SK-N-MC (cell line): Measurements from ENCODE around the gene PPP2R3A.
"Not testable (repeated sequence)": the region's sequence is repeated elsewhere in the genome, so short reads cannot be mapped to it uniquely, and the experiment has no call there.

ENCODE experiments used
- DNase-seq: peaks from one replicate; pipeline ENCODE4 v3.0.0-alpha.2; 2011; ENCODE audit warnings: low read depth, low spot score
- H3K27ac ChIP-seq: fragments of 200-600 bp; sonication (generic); 2 replicates; pipeline ENCODE4 v1.5.1; 2016; ENCODE audit warnings: mixed run types
- H3K36me3 ChIP-seq: fragments of 200-600 bp; sonication (generic); 2 replicates; pipeline ENCODE4 v1.6.1; 2017; ENCODE audit warnings: antibody characterized with exemption, low read length, mixed read lengths; ENCODE audit not compliant: insufficient read depth
- H3K4me3 ChIP-seq: fragments of 200-600 bp; sonication (generic); 2 replicates; pipeline ENCODE4 v1.5.1; 2016
- H3K9ac ChIP-seq: fragments of 200-600 bp; sonication (generic); 2 replicates; pipeline ENCODE4 v1.8.0; 2017; ENCODE audit warnings: mixed run types, mixed read lengths; ENCODE audit not compliant: insufficient read length
- H3K9me3 ChIP-seq: fragments of 200-600 bp; sonication (generic); 2 replicates; pipeline ENCODE4 v1.6.1; 2017; ENCODE audit warnings: low read depth, mild to moderate bottlenecking, antibody characterized with exemption, low read length, moderate library complexity, mixed read lengths
- EZH2 ChIP-seq: fragments of 200-600 bp; sonication (generic); IDR thresholded peaks from one replicate; pipeline ENCODE4 v1.6.1; 2017; ENCODE audit warnings: antibody characterized with exemption
- FOXP2 ChIP-seq: optimal IDR thresholded peaks from 2 replicates; pipeline ENCODE3; 2011; ENCODE audit warnings: mild to moderate bottlenecking, moderate library complexity; ENCODE audit not compliant: insufficient read depth; ENCODE audit errors: extremely low read length, control extremely low read depth
- POLR2AphosphoS5 ChIP-seq: IDR thresholded peaks from 2 replicates; pipeline ENCODE4 v1.6.1; 2012; ENCODE audit warnings: mild to moderate bottlenecking, low read depth, low read length, borderline replicate concordance

Gene PPP2R3A

GRCh38 chr3:136120373-136121348 lies 155.1 kb downstream of the PPP2R3A start:
- Histone ChIP-seq H3K9me3 (no peaks in the 10 kb centered on the region), H3K36me3 (no peaks in the 10 kb centered on the region), H3K9ac (no peak overlapping the region), H3K4me3 (no peak overlapping the region), H3K27ac (peak overlapping the region; percentile 42; the same call in 1 of the 2 replicates)
- TF ChIP-seq POLR2AphosphoS5 (peak; percentile 22; the same call in 1 of the 2 replicates), FOXP2 (no peak)
- DNase-seq: peak; percentile 97

GRCh38 chr3:136122006-136122405 lies 156.5 kb downstream of the PPP2R3A start:
- Histone ChIP-seq H3K4me3 (no peak overlapping the region), H3K9me3 (no peaks in the 10 kb centered on the region), H3K27ac (no peak overlapping the region), H3K36me3 (no peaks in the 10 kb centered on the region), H3K9ac (no peak overlapping the region)
- DNase-seq: no peak
- TF ChIP-seq POLR2AphosphoS5: no peak
- no peak for TF ChIP-seq FOXP2
- TF ChIP-seq EZH2: no peak

GRCh38 chr3:136131647-136132046 lies 166.1 kb downstream of the PPP2R3A start:
- not testable (repeated sequence) for H3K4me3 ChIP-seq, H3K27ac ChIP-seq, H3K36me3 ChIP-seq, DNase-seq, H3K9me3 ChIP-seq, H3K9ac ChIP-seq

GRCh38 chr3:136134091-136134490 lies 168.6 kb downstream of the PPP2R3A start:
- no peak overlapping the region for H3K9ac ChIP-seq

GRCh38 chr3:136135039-136135802 lies 169.7 kb downstream of the PPP2R3A start:
- DNase-seq: no peak
- Histone ChIP-seq H3K4me3 (no peak overlapping the region), H3K9me3 (no peaks in the 10 kb centered on the region), H3K9ac (no peak overlapping the region), H3K27ac (no peak overlapping the region), H3K36me3 (no peaks in the 10 kb centered on the region)
- TF ChIP-seq FOXP2 (no peak), POLR2AphosphoS5 (no peak), EZH2 (no peak)

More at GRCh38 chr3:136134091-136134490, 168.6 kb downstream of the PPP2R3A start:
- no peak for DNase-seq
- TF ChIP-seq EZH2: no peak
- TF ChIP-seq POLR2AphosphoS5: no peak
- no peak for TF ChIP-seq FOXP2
- Histone ChIP-seq H3K27ac (no peak overlapping the region), H3K9me3 (no peaks in the 10 kb centered on the region), H3K36me3 (no peaks in the 10 kb centered on the region), H3K4me3 (no peak overlapping the region)

- H3K27ac ChIP-seq: no peak overlapping the region
- no peaks in the 10 kb centered on the region for H3K9me3 ChIP-seq
- no peaks in the 10 kb centered on the region for H3K36me3 ChIP-seq
- no peak overlapping the region for H3K4me3 ChIP-seq
- DNase-seq: no peak
- no peak for TF ChIP-seq POLR2AphosphoS5
- no peak for TF ChIP-seq FOXP2
- TF ChIP-seq EZH2: no peak
- H3K9ac ChIP-seq: no peak overlapping the region
Measured at GRCh38 chr3:136136454-136136853, 170.9 kb downstream of the PPP2R3A start.

- H3K9me3 ChIP-seq: no peaks in the 10 kb centered on the region
- no peak for DNase-seq
- H3K36me3 ChIP-seq: peaks cover 4% of the 10 kb centered on the region; the same call in 1 of the 2 replicates
- H3K4me3 ChIP-seq: no peak overlapping the region
- H3K9ac ChIP-seq: no peak overlapping the region
- TF ChIP-seq POLR2AphosphoS5 (no peak), EZH2 (no peak), FOXP2 (no peak)
- H3K27ac ChIP-seq: no peak overlapping the region
Measured at GRCh38 chr3:136141291-136141785, 175.8 kb downstream of the PPP2R3A start.

GRCh38 chr3:136141891-136142290 lies 176.4 kb downstream of the PPP2R3A start:
- Histone ChIP-seq H3K27ac (no peak overlapping the region), H3K4me3 (no peak overlapping the region), H3K36me3 (peaks cover 5% of the 10 kb centered on the region; the same call in 1 of the 2 replicates), H3K9me3 (no peaks in the 10 kb centered on the region), H3K9ac (no peak overlapping the region)
- no peak for DNase-seq
- TF ChIP-seq POLR2AphosphoS5: no peak; the same call in 1 of the 2 replicates
- TF ChIP-seq FOXP2: no peak
- no peak for TF ChIP-seq EZH2
